ENCODE results near the gene GFY. TPM values are rescaled to one million over a fixed set of nuclear protein-coding genes. Genes with fewer than 3 reads are reported as not detected.

Gene GFY
- total RNA-seq, 1 donor from 2014 or later: not detected

DNA sequence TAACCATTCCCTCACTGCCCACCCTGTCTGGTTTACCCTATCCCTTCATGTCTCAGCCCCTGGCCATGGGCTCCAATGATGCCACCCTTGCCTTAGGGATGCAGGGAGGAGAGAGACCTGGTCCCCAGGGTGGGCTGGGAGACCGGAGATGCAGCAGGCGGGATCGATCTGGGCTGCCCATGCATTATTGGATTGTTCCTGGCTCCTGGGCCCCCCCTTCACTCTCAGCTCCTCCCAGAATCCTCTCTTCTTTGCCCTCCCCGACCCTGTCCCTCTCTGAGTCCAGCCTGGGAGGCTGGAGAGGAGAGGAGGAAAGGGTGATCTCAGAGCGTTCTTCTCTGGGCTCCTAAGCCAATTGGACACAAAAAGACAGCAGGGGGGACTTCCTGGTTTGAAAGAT, 31.3 kb upstream of the GFY start:
- Mint-ChIP-seq H3K4me1 (peaks cover 10% of the 10 kb centered on the region), H3K36me3 (no peaks in the 10 kb centered on the region), H3K27me3 (ENCODE audit: low read depth) (peaks cover 25% of the 10 kb centered on the region), H3K27ac (no peak overlapping the region), H3K9me3 (no peaks in the 10 kb centered on the region), H3K4me3 (no peak overlapping the region)
- DNase-seq (ENCODE audit: low spot score in 2 of 2, unreplicated experiment in 2 of 2): no peak
- TF ChIP-seq, protein P1, sequence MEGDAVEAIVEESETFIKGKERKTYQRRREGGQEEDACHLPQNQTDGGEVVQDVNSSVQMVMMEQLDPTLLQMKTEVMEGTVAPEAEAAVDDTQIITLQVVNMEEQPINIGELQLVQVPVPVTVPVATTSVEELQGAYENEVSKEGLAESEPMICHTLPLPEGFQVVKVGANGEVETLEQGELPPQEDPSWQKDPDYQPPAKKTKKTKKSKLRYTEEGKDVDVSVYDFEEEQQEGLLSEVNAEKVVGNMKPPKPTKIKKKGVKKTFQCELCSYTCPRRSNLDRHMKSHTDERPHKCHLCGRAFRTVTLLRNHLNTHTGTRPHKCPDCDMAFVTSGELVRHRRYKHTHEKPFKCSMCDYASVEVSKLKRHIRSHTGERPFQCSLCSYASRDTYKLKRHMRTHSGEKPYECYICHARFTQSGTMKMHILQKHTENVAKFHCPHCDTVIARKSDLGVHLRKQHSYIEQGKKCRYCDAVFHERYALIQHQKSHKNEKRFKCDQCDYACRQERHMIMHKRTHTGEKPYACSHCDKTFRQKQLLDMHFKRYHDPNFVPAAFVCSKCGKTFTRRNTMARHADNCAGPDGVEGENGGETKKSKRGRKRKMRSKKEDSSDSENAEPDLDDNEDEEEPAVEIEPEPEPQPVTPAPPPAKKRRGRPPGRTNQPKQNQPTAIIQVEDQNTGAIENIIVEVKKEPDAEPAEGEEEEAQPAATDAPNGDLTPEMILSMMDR (IDR thresholded peaks at IDR 0.05; ENCODE audit: unreplicated experiment): no peak

DNA sequence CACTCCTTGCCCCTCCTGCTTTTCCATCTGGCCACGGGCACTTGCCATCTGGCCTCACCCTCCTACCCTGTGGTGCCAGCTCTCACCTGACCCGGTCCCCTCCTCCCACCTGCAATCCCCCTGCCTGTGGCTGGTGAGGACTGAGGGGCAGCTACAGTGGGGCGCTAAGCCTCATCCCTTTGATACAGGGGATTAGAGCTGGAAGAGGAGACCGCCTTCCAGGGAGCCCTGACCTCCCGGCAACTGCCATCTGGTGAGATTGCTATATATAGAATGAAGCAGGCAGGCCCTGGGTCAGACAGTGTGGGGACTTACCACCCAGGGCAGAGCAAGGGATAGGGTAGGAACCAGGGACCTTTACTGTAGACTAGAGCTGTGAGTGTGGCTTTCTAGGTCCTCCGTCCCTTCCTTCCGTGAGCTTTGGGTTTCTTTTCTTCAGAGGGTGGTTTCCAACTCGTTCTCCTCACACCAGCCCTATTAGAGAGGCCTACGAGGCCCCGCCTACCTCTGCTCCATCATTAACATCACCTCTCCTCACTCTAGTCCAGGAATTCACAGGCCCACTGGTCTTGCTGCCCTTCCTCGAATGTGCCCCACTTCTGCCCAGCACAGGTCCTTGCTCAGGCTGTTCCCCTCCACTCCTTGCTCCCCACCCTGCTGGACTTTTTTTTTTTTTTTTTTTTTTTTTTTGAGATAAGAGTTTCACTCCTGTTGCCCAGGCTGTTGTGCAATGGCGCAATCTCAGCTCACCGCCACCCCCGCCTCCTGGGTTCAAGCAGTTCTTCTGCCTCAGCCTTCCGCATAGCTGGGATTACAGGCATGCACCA, 29.4 kb upstream of the GFY start:
- Mint-ChIP-seq H3K27me3 (ENCODE audit: low read depth) (peaks cover 19% of the 10 kb centered on the region), H3K4me3 (no peak overlapping the region), H3K9me3 (no peaks in the 10 kb centered on the region), H3K36me3 (no peaks in the 10 kb centered on the region), H3K4me1 (peaks cover 10% of the 10 kb centered on the region), H3K27ac (no peak overlapping the region)
- TF ChIP-seq, protein P1 (IDR thresholded peaks at IDR 0.05; ENCODE audit: unreplicated experiment): no peak
- DNase-seq (ENCODE audit: low spot score in 2 of 2, unreplicated experiment in 2 of 2): no peak

DNA sequence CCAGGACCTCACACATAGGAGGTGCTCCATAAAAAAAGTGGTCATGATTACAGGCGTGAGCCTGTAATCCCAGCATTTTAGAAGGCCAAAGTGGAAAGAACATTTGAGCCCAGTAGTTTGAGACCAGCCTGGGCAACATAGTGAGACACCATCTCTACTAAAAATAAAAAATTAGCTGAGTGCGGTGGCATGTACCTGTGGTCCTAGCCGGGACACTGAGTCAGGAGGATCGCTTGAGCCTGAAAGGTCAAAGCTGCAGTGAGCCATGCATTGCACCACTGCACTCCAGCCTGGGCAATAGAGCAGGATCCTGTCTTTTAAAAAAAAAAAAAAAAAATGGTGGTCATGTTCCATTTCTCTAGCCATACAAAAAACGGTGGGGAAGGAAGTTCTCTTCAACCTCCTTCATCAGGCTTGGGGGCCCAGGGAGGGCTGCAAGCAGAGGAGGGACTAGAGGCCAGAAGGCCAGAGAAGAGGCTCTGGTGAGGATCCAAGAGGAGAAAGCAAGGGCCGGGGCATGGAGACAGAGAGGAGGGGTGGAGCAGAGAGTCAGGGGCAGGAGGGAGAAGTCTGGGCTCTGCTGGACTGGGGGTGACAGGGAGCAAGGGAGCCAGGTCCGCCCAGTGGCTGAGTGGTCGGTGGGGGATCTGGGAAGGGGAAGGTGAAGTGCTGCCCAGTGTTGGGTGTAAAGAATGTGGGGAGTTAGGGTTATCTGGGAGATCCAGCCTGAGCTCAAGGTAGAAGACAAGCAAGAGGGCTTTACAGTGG, 28.3 kb upstream of the GFY start:
- TF ChIP-seq, protein P1 (IDR thresholded peaks at IDR 0.05; ENCODE audit: unreplicated experiment): no peak
- Mint-ChIP-seq H3K36me3 (no peaks in the 10 kb centered on the region), H3K27me3 (ENCODE audit: low read depth) (peaks cover 13% of the 10 kb centered on the region), H3K9me3 (no peaks in the 10 kb centered on the region), H3K4me1 (peaks cover 10% of the 10 kb centered on the region), H3K27ac (no peak overlapping the region), H3K4me3 (no peak overlapping the region)
- no peak for DNase-seq (ENCODE audit: low spot score in 2 of 2, unreplicated experiment in 2 of 2)

DNA sequence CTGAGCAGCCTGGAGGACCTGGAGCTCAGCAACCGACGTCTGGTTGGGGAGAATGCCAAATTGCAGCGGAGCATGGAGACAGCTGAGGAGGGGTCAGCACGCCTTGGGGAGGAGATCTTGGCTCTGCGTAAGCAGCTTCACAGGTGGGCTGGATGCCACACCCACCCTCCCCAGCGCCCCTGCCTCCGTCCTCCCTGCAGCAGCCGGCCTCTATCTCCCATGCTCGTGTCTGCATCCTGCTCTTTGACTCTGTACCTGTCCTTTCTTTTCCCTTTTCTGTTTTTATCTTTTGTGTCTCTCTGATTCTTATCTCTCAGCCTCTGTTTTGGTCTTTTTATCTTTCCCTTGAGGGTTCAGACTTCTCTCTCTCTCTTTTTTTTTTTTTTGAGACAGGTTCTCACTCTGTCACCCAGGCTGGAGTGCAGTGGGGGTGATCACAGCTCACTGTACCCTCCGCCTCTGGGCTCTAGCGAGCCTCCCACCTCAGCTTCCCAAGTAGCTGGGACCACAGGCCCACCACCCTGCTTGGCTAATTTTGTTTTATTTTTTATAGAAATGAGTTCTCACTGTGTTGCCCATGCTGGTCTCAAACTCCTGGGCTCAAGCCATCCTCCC, 27.1 kb upstream of the GFY start:
- peaks cover 10% of the 10 kb centered on the region for H3K4me1 Mint-ChIP-seq
- no peak for DNase-seq (ENCODE audit: low spot score in 2 of 2, unreplicated experiment in 2 of 2)
- TF ChIP-seq, protein P1 (IDR thresholded peaks at IDR 0.05; ENCODE audit: unreplicated experiment): no peak
- no peak overlapping the region for H3K4me3 Mint-ChIP-seq
- peaks cover 10% of the 10 kb centered on the region for H3K27me3 Mint-ChIP-seq (ENCODE audit: low read depth)
- no peak overlapping the region for H3K27ac Mint-ChIP-seq
- H3K9me3 Mint-ChIP-seq: no peaks in the 10 kb centered on the region
- no peaks in the 10 kb centered on the region for H3K36me3 Mint-ChIP-seq

DNA sequence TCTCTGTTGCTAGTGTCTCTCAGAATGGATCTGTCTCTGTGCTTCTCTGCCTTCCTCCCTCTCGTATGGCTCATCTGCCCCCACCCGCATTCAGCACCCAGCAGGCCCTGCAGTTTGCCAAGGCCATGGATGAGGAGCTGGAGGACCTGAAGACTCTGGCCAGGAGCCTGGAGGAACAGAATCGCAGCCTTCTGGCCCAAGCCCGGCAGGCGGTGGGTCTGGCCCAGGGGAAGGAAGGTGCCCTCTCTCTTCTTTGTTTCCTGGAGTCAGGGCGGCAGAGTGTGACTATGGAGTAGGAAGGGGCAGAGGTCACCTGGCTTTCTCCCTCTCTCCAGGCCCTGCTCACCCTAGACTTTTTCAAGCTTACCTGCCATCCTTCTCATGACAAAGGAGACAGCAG, 26.3 kb upstream of the GFY start:
- Mint-ChIP-seq H3K9me3 (no peaks in the 10 kb centered on the region), H3K4me1 (peaks cover 18% of the 10 kb centered on the region), H3K27me3 (ENCODE audit: low read depth) (peaks cover 7% of the 10 kb centered on the region), H3K4me3 (no peak overlapping the region), H3K27ac (no peak overlapping the region), H3K36me3 (no peaks in the 10 kb centered on the region)
- TF ChIP-seq, protein P1 (IDR thresholded peaks at IDR 0.05; ENCODE audit: unreplicated experiment): no peak
- DNase-seq (ENCODE audit: low spot score in 2 of 2, unreplicated experiment in 2 of 2): no peak

Measured in mesothelial cell of epicardium (in vitro differentiated cells).